Right cardiac atrium (tissue), 5 donors: Measurements from ENCODE around the gene OGFRL1. TPM values are rescaled to one million over a fixed set of nuclear protein-coding genes. Genes with fewer than 3 reads are reported as not detected.
A peak's percentile ranks its signal among the peaks of the same experiment; 100 is the strongest.

Experiments
- ATAC-seq, 2 donors: fragments of 200-7000 bp; cut with Tn5 transposase; one replicate each; pipeline versions ENCODE4 v1.8.0 to v1.9.1; 2020; ENCODE audit warnings: moderate library complexity in 2 of 2, mild to moderate bottlenecking in 1 of 2
- DNase-seq, 3 donors: peaks; one replicate each; pipeline ENCODE4 v3.0.0-alpha.2; 2020
- H3K27ac ChIP-seq: one replicate; pipeline ENCODE4 v1.5.1; 2013; ENCODE audit warnings: mild to moderate bottlenecking, low read length, control low read depth, moderate library complexity
- H3K27me3 ChIP-seq: one replicate; pipeline ENCODE4 v1.6.1; 2013; ENCODE audit not compliant: control insufficient read depth, insufficient read depth
- H3K4me1 ChIP-seq: one replicate; pipeline ENCODE4 v1.6.1; 2013; ENCODE audit warnings: low read length; ENCODE audit not compliant: control insufficient read depth, insufficient read depth
- H3K4me3 ChIP-seq: one replicate; pipeline ENCODE4 v1.5.1; 2013; ENCODE audit warnings: low read length, control low read depth
- H3K9me3 ChIP-seq: one replicate; pipeline ENCODE4 v1.6.1; 2013; ENCODE audit warnings: low read length; ENCODE audit not compliant: control insufficient read depth
- WGBS: extraction: QIAGEN DNeasy Blood & Tissue Kit; methylation state at CpG from one replicate; pipeline ENCODE4 v1.1.7; 2013; 5-methylcytosine and 5-hydroxymethylcytosine counted together
- intact Hi-C, 4 donors: fragments of 100-400 bp; cut with DNase I; formaldehyde crosslinking; loops; one replicate each; pipeline versions ENCODE4 v1.11.0 to v1.14.0; 2022 to 2023
- long read RNA-seq, 4 donors: library from polyadenylated mRNA; unstranded; transcript quantifications; one replicate each; pipeline ENCODE4 v2.0.0, GENCODE V29; 2020 to 2021
- polyA plus RNA-seq: library from polyadenylated mRNA; stranded (reverse); fragments of 200-250 nt; gene quantifications from one replicate; pipeline ENCODE4 v1.2.3, GENCODE V29; 2013
- total RNA-seq, 4 donors: library from RNA; stranded (reverse); fragmentation: NEBNext Ultra II Directional; extraction: Animal tissue kit (Norgen Biotek cat#: 25700); gene quantifications; one replicate each; pipeline ENCODE4 v1.2.1, GENCODE V29; 2021
- donor health status: healthy with polysubstance abuse.
- donor health status: DM: no; HTN: yes; CAD: no.
- donor health status: DM: no; HTN: no; CAD: no.
- donor health status: DM: no; HTN: yes; CAD: no; lungs with severe emphysema.
- donor health status: DM: yes; HTN: yes; CAD: no.

Gene OGFRL1
- total RNA-seq (10 to 100 TPM in 3 of 4 donors, 1 to 10 TPM in 1; 8.9 to 12.4 (median 12.1) TPM), polyA plus RNA-seq (5.4 TPM)
- long read RNA-seq, donor 1, full-length matches to known transcripts = 4 of 10 reads
- long read RNA-seq, donor 1, partial matches to known transcripts = 0 of 10 reads
- long read RNA-seq, donor 1, other reads (novel, unspliced or antisense) = 6 of 10 reads
- long read RNA-seq, donor 2, full-length matches to known transcripts = 4 of 8 reads
- long read RNA-seq, donor 2, partial matches to known transcripts = 0 of 8 reads
- long read RNA-seq, donor 2, other reads (novel, unspliced or antisense) = 4 of 8 reads
- long read RNA-seq, donor 3, partial matches to known transcripts = 0 of 1 reads
- long read RNA-seq, donor 3, other reads (novel, unspliced or antisense) = 1 of 1 reads
- long read RNA-seq, donor 4, full-length matches to known transcripts = 1 of 4 reads
- long read RNA-seq, donor 4, partial matches to known transcripts = 0 of 4 reads
- long read RNA-seq, donor 4, other reads (novel, unspliced or antisense) = 3 of 4 reads

- peak within 1 kb of the TSS; percentile 91 for H3K27ac ChIP-seq
- no peaks in the 10 kb centered on the region for H3K4me1 ChIP-seq
- intact Hi-C loops = no loop called here
- under 1% methylated on average over 79 of the region's 79 CpGs for WGBS
- DNase-seq = peak; percentile 80 to 93 (median 93)
- no peaks in the 10 kb centered on the region for H3K27me3 ChIP-seq
- ATAC-seq = peak; percentile 98 to 99
- peak within 1 kb of the TSS; percentile 99 for H3K4me3 ChIP-seq
- no peaks in the 10 kb centered on the region for H3K9me3 ChIP-seq
Observed at GRCh38 chr6:71288228-71289038, at the start of gene OGFRL1. Gene OGFRL1, plus strand, starts transcription at chr6:71288811. Its CDS starts 126 bp downstream, at chr6:71288937.

DNA sequence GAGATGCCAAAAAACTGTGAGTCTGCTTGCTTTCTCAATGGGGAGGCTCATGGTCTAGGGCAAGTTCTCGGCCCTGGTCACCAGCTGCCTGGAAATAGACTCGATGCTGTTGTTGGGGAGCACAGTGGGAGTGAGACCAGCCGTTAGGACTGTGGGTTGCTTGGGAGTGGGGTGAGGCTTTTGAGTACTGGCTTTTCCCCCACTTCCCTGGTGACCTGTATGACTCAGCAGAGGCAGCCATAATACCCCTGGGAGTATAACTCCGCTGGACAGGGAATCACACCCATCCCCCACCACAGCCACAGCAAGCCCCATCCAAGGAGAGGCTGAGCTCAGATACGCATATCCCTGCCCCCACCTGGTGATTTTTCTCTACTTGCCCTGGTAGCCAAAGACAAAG lies 48.9 kb upstream of the OGFRL1 start:
- no peak overlapping the region for H3K27ac ChIP-seq
- no peaks in the 10 kb centered on the region for H3K27me3 ChIP-seq
- no peak overlapping the region for H3K4me3 ChIP-seq
- no peaks in the 10 kb centered on the region for H3K4me1 ChIP-seq
- intact Hi-C loops = no loop called here
- no peaks in the 10 kb centered on the region for H3K9me3 ChIP-seq
- ATAC-seq = no peak
- DNase-seq = no peak
- 90% methylated on average over 5 of the region's 5 CpGs for WGBS

- WGBS = 97% methylated on average over 31 of the region's 31 CpGs
- Histone ChIP-seq H3K4me3 (no peak overlapping the region), H3K9me3 (no peaks in the 10 kb centered on the region), H3K4me1 (no peaks in the 10 kb centered on the region), H3K27ac (no peak overlapping the region), H3K27me3 (no peaks in the 10 kb centered on the region)
- intact Hi-C loops = no loop called here
- ATAC-seq (no peak), DNase-seq (peak in 1 of 3 donors; percentile 48)
Observed at GRCh38 chr6:71245265-71246049, 43.2 kb upstream of the OGFRL1 start.

- WGBS = 92% methylated on average over 2 of the region's 2 CpGs
- intact Hi-C loops = no loop called here
- DNase-seq = no peak
- Histone ChIP-seq H3K27ac (no peak overlapping the region), H3K4me3 (no peak overlapping the region), H3K4me1 (no peaks in the 10 kb centered on the region), H3K9me3 (no peaks in the 10 kb centered on the region), H3K27me3 (no peaks in the 10 kb centered on the region)
- no peak for ATAC-seq
Observed at GRCh38 chr6:71246596-71246995, 42.0 kb upstream of the OGFRL1 start.

DNA sequence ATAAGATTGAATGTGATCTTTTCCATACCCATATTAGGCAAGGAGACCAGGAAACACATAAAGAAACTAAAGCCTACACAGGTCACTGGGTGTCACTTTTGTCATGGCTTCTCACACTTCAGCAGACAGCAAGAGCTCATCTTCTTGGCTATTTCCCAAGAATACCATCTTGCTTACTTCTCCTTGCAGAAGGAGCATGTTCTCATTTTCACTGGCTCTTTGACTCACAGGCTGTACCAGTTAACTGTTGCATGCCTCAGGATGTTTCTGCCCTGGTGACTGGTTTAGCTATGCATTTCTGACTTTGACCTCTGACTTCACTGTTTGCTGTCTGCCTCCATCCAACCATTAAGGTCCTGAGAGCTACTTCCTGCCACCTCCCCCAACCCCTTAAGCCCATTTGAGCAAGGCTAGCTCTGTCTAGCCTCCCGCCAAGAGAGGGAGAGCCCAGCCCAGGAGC lies 40.3 kb upstream of the OGFRL1 start:
- peak; percentile 44 to 73 for ATAC-seq

DNA sequence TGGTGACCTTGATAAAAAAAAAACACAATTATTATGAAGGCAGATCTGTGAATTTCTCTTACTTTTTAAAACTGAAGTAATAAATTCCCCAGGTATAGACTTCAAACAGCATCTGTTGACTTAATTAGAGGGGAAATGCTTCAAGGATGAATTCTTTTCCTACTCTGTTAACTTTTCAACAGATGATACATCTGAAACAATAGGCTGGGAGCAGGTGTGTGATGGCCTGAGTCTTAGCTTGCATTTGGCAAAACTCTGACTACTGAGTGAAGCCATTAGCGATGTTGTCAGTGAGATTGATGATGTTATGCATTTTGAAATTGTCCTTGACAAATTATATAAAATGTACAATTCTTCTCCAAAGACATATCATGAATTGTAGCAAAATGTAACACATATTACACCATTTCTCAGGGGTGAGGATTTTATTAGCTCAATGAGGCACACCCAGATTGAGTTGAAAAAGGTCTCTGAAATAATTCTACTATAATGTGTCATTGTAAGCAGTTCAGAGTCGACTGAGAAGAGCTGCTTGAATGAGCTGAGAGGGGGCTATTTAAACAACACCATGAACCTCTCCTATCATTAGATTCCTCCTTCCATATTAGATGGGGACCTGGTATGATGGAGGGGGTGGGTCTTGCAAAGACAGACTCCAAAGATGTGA lies 39.6 kb upstream of the OGFRL1 start:
- H3K4me1 ChIP-seq = no peaks in the 10 kb centered on the region
- intact Hi-C loops = no loop called here
- no peak overlapping the region for H3K4me3 ChIP-seq
- no peaks in the 10 kb centered on the region for H3K27me3 ChIP-seq
- WGBS = 74% methylated on average over 2 of the region's 2 CpGs
- H3K9me3 ChIP-seq = no peaks in the 10 kb centered on the region
- DNase-seq (no peak), ATAC-seq (no peak)
- no peak overlapping the region for H3K27ac ChIP-seq

More for the DNA sequence above, 40.3 kb upstream of the OGFRL1 start:
- intact Hi-C loops = no loop called here
- DNase-seq = no peak
- Histone ChIP-seq H3K4me3 (no peak overlapping the region), H3K27me3 (no peaks in the 10 kb centered on the region), H3K9me3 (no peaks in the 10 kb centered on the region), H3K27ac (no peak overlapping the region), H3K4me1 (no peaks in the 10 kb centered on the region)
- 76% methylated on average over 1 of the region's 1 CpG for WGBS

DNA sequence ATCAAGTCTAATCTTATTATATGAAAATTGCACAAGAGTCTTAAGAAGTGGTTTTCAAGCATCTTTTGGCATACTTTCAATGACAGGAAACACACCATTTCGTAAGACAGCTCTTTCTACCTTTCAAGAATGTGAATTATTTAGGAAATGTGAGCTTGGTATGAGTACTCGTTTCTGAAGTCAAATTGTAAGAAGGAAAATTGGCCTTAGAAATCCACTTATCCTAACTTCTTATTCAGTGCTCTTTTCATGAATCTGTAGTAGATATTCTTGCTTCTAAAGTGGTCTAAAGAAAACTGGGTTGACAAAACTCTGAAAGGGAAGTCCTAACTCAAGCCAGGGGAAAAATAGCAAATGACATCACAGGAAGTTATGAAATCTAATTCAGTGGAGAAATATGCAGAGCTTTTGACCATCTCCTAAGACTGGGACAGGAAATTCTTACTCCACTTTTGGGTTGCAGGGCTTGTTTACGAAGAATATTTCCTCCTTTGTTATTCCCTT lies 38.5 kb upstream of the OGFRL1 start:
- Histone ChIP-seq H3K27ac (no peak overlapping the region), H3K27me3 (no peaks in the 10 kb centered on the region), H3K9me3 (no peaks in the 10 kb centered on the region), H3K4me3 (no peak overlapping the region), H3K4me1 (peaks cover 2% of the 10 kb centered on the region)
- intact Hi-C loops = no loop called here
- no peak for DNase-seq
- WGBS = 36% methylated on average over 3 of the region's 3 CpGs
- peak; percentile 83 to 89 for ATAC-seq

- ATAC-seq (no peak), DNase-seq (no peak)
- H3K9me3 ChIP-seq = no peaks in the 10 kb centered on the region
- no peaks in the 10 kb centered on the region for H3K27me3 ChIP-seq
- H3K4me3 ChIP-seq = no peak overlapping the region
- H3K4me1 ChIP-seq = peaks cover 2% of the 10 kb centered on the region
- intact Hi-C loops = no loop called here
- no peak overlapping the region for H3K27ac ChIP-seq
Observed at GRCh38 chr6:71252410-71252809, 36.2 kb upstream of the OGFRL1 start.

- intact Hi-C loops = no loop called here
- ATAC-seq (no peak), DNase-seq (no peak)
- H3K4me3 ChIP-seq = no peak overlapping the region
- H3K27ac ChIP-seq = no peak overlapping the region
- H3K4me1 ChIP-seq = peaks cover 2% of the 10 kb centered on the region
- WGBS = 50% methylated on average over 5 of the region's 5 CpGs
- no peaks in the 10 kb centered on the region for H3K9me3 ChIP-seq
- H3K27me3 ChIP-seq = no peaks in the 10 kb centered on the region
Observed at GRCh38 chr6:71252960-71253359, 35.7 kb upstream of the OGFRL1 start.

DNA sequence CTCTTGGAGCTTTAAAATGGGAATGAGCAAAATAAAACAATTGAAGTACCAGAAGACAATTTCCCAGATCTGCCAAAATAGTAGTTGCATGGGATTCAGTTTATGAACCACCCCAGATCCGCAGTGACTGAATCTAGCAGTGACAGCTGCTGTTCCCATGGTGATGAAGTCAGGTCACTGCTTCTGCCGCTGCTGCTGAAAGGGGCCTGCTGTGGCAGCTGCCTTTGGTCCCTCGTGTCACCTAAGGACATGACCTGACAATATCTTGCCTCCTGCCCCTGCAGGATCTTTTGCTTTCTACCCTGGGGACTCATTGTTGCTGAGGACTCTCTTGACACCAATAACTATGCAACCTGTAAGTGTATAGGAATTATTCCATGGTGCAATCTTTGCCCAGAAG lies 34.3 kb upstream of the OGFRL1 start:
- H3K4me3 ChIP-seq = no peak overlapping the region
- WGBS = 24% methylated on average over 3 of the region's 3 CpGs
- ATAC-seq = no peak
- no peaks in the 10 kb centered on the region for H3K27me3 ChIP-seq
- H3K9me3 ChIP-seq = no peaks in the 10 kb centered on the region
- intact Hi-C loops = no loop called here
- peaks cover 2% of the 10 kb centered on the region for H3K4me1 ChIP-seq
- no peak overlapping the region for H3K27ac ChIP-seq
- no peak for DNase-seq
